Common myeloid progenitor, CD34-positive (primary cell): Measurements from ENCODE around the gene ABLIM1.
A peak's percentile ranks its signal among the peaks of the same experiment; 100 is the strongest.

Experiments
- CTCF ChIA-PET: fragments of 350-600 bp; sonication (Branson Sonifier 250); formaldehyde crosslinking; loops from one replicate; lab custom pipeline; 2021; ENCODE audit warnings: antibody characterized with exemption; lab: Charles Lee
- POLR2A ChIA-PET: fragments of 350-600 bp; sonication (Branson Sonifier 250); formaldehyde crosslinking; loops from one replicate; lab custom pipeline; 2021; ENCODE audit warnings: antibody characterized with exemption; lab: Charles Lee
- DNase-seq, 3 donors: peaks; one replicate each; pipeline versions ENCODE4 v3.0.0 to v3.0.0-alpha.2; 2013
- H3K27ac ChIP-seq, 2 experiments: 1 replicate in 1 of 2; 2 replicates in 1 of 2; pipeline ENCODE4 v1.7.0; 2013; ENCODE audit warnings: inconsistent platforms in 2 of 2, low read length in 2 of 2, mild to moderate bottlenecking in 2 of 2, low read depth in 1 of 2, moderate library complexity in 1 of 2; ENCODE audit not compliant: severe bottlenecking in 2 of 2, insufficient read depth in 1 of 2, poor library complexity in 1 of 2
- H3K27me3 ChIP-seq, 5 experiments: replicated peaks in 2 of 5; 1 replicate in 3 of 5; 2 replicates in 2 of 5; pipeline versions ENCODE4 v1.6.1 to v1.7.0; 2013; ENCODE audit warnings: low read length in 4 of 5, mild to moderate bottlenecking in 2 of 5, moderate library complexity in 2 of 5, inconsistent platforms in 1 of 5; ENCODE audit not compliant: insufficient read depth in 5 of 5, control insufficient read depth in 4 of 5
- H3K36me3 ChIP-seq, 4 experiments: 1 replicate in 2 of 4; 2 replicates in 2 of 4; pipeline versions ENCODE4 v1.6.1 to v1.7.0; 2013; ENCODE audit warnings: low read length in 3 of 4, control low read depth in 1 of 4, mild to moderate bottlenecking in 1 of 4; ENCODE audit not compliant: control insufficient read depth in 4 of 4, insufficient read depth in 4 of 4
- H3K4me1 ChIP-seq, 4 experiments: 1 replicate in 3 of 4; 2 replicates in 1 of 4; pipeline versions ENCODE4 v1.6.1 to v1.7.1; 2013; ENCODE audit warnings: low read length in 3 of 4, mild to moderate bottlenecking in 3 of 4, control low read depth in 1 of 4, inconsistent platforms in 1 of 4, moderate library complexity in 1 of 4; ENCODE audit not compliant: control insufficient read depth in 4 of 4, insufficient read depth in 4 of 4; ENCODE audit errors: control extremely low read depth in 1 of 4
- H3K4me3 ChIP-seq, 7 experiments: 1 replicate in 4 of 7; 2 replicates in 3 of 7; pipeline versions ENCODE4 v1.5.1 to v1.7.0; 2013; ENCODE audit warnings: mild to moderate bottlenecking in 7 of 7, low read length in 6 of 7, moderate library complexity in 6 of 7, inconsistent platforms in 2 of 7, low read depth in 2 of 7, control low read depth in 1 of 7; ENCODE audit not compliant: insufficient read depth in 4 of 7, control insufficient read depth in 1 of 7; ENCODE audit errors: extremely low read depth in 1 of 7
- H3K9me3 ChIP-seq, 5 experiments: 1 replicate in 4 of 5; 2 replicates in 1 of 5; pipeline versions ENCODE4 v1.6.1 to v1.7.1; 2013; ENCODE audit warnings: low read length in 4 of 5, mild to moderate bottlenecking in 2 of 5, inconsistent platforms in 1 of 5, low read depth in 1 of 5, moderate library complexity in 1 of 5; ENCODE audit not compliant: control insufficient read depth in 4 of 5, insufficient read depth in 2 of 5; ENCODE audit errors: control extremely low read depth in 1 of 5
- whole genome bisulfite sequencing: methylation state at CpG from one replicate; pipeline ENCODE4 v1.1.5; 2013; ENCODE audit not compliant: insufficient coverage; 5-methylcytosine and 5-hydroxymethylcytosine counted together

ABLIM1 gene

GRCh38 chr10:114487815-114488536 lies 170.1 kb downstream of the ABLIM1 start:
- ChIA-PET POLR2A (no interaction called here), CTCF (interaction anchor here (1.1 to 1.4 kb wide), 5 partner anchors 11 to 216 kb away, joined by 3 to 4 read pairs (median 3); no protein-coding TSS in a partner anchor)
- Histone ChIP-seq H3K27ac (no peak overlapping the region), H3K9me3 (peaks cover 0 to 6% (median 2%) of the 10 kb centered on the region in 5 experiments), H3K4me1 (peaks cover 3 to 19% (median 11%) of the 10 kb centered on the region in 4 experiments), H3K4me3 (no peak overlapping the region), H3K36me3 (peaks cover 14 to 47% (median 31%) of the 10 kb centered on the region in 4 experiments), H3K27me3 (no peaks in the 10 kb centered on the region)
- WGBS: 92% methylated on average over 2 of the region's 9 CpGs
- DNase-seq: no peak

GRCh38 chr10:114486938-114487814 lies 170.9 kb downstream of the ABLIM1 start:
- no peak overlapping the region for H3K4me3 ChIP-seq
- H3K9me3 ChIP-seq: peaks cover 0 to 6% (median 2%) of the 10 kb centered on the region in 5 experiments
- DNase-seq: peak in 1 of 3 donors; percentile 39
- 89% methylated on average over 8 of the region's 10 CpGs for WGBS
- ChIA-PET CTCF (interaction anchor here (1.1 to 2.5 kb wide), 8 partner anchors 10 to 217 kb away, joined by 3 to 17 read pairs (median 4); no protein-coding TSS in a partner anchor), POLR2A (interaction anchor here (0.5 kb wide), 2 partner anchors 14 to 282 kb away, joined by 3 to 5 read pairs; no protein-coding TSS in a partner anchor)
- H3K27ac ChIP-seq: no peak overlapping the region
- H3K36me3 ChIP-seq: peaks cover 16 to 47% (median 33%) of the 10 kb centered on the region in 4 experiments
- peaks cover under 1 to 12% (median 3%) of the 10 kb centered on the region in 4 experiments for H3K4me1 ChIP-seq
- H3K27me3 ChIP-seq: no peaks in the 10 kb centered on the region

- WGBS: 100% methylated on average over 1 of the region's 5 CpGs
- POLR2A ChIA-PET: no interaction called here
These were observed 172.2 kb downstream of the ABLIM1 start for GRCh38 chr10:114485696-114486400.

GRCh38 chr10:114483575-114483974 lies 174.5 kb downstream of the ABLIM1 start:
- ChIA-PET CTCF (interaction anchor here (0.9 to 1.3 kb wide), 3 partner anchors 12 to 43 kb away, joined by 3 read pairs; no protein-coding TSS in a partner anchor), POLR2A (no interaction called here)
- Histone ChIP-seq H3K36me3 (peaks cover 16 to 43% (median 26%) of the 10 kb centered on the region in 4 experiments), H3K27me3 (no peaks in the 10 kb centered on the region), H3K27ac (no peak overlapping the region), H3K4me3 (no peak overlapping the region), H3K9me3 (peaks cover 0 to 6% (median 2%) of the 10 kb centered on the region in 5 experiments), H3K4me1 (peaks cover 0 to 7% (median 0%) of the 10 kb centered on the region in 4 experiments)
- no peak for DNase-seq
- WGBS: 92% methylated on average over 5 of the region's 6 CpGs

More at GRCh38 chr10:114485696-114486400, 172.2 kb downstream of the ABLIM1 start:
- no peak overlapping the region for H3K4me3 ChIP-seq
- H3K27me3 ChIP-seq: no peaks in the 10 kb centered on the region
- no peak overlapping the region for H3K27ac ChIP-seq
- CTCF ChIA-PET: interaction anchor here (0.7 to 2.5 kb wide), 8 partner anchors 11 to 391 kb away, joined by 3 to 17 read pairs (median 4); no protein-coding TSS in a partner anchor
- peaks cover 0 to 6% (median 2%) of the 10 kb centered on the region in 5 experiments for H3K9me3 ChIP-seq
- H3K4me1 ChIP-seq: peaks cover 0 to 7% (median 0%) of the 10 kb centered on the region in 4 experiments
- DNase-seq: no peak
- peaks cover 22 to 47% (median 31%) of the 10 kb centered on the region in 4 experiments for H3K36me3 ChIP-seq

- H3K9me3 ChIP-seq: peaks cover 0 to 6% (median 2%) of the 10 kb centered on the region in 5 experiments
- H3K4me1 ChIP-seq: peaks cover 0 to 5% (median 0%) of the 10 kb centered on the region in 4 experiments
- H3K27ac ChIP-seq: no peak overlapping the region
- 78% methylated on average over 5 of the region's 6 CpGs for WGBS
- POLR2A ChIA-PET: no interaction called here
- CTCF ChIA-PET: interaction anchor here (1.0 to 1.4 kb wide), 4 partner anchors 9 to 56 kb away, joined by 3 to 5 read pairs (median 4); no protein-coding TSS in a partner anchor
- H3K27me3 ChIP-seq: no peaks in the 10 kb centered on the region
- H3K4me3 ChIP-seq: no peak overlapping the region
- DNase-seq: no peak
- peaks cover 16 to 42% (median 25%) of the 10 kb centered on the region in 4 experiments for H3K36me3 ChIP-seq
These were observed 175.4 kb downstream of the ABLIM1 start for GRCh38 chr10:114482480-114483304.
